ENCODE results near the gene NEB.
"Not testable (repeated sequence)": the region's sequence is repeated elsewhere in the genome, so short reads cannot be mapped to it uniquely, and the experiment has no call there.

DNA sequence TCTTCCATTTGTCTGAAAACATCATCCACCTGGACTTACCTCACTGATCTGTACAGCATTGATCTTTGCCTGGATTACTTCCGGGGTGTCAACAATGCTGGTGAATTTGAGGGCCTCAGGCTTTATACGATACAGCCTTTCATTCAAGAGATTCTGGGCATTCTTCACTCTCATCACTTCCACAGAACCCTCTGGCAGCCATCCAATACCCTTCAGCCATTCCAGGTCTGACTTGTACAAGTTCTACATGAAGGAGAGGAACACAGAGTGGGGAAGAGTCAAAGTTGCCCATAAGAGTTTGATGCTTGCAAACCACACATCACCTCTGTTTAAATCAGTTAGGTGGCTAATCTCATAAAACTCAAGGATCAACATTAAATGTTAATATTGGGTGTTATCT lies 130.7 kb downstream of the NEB start:
- TF ChIP-seq, protein P1, sequence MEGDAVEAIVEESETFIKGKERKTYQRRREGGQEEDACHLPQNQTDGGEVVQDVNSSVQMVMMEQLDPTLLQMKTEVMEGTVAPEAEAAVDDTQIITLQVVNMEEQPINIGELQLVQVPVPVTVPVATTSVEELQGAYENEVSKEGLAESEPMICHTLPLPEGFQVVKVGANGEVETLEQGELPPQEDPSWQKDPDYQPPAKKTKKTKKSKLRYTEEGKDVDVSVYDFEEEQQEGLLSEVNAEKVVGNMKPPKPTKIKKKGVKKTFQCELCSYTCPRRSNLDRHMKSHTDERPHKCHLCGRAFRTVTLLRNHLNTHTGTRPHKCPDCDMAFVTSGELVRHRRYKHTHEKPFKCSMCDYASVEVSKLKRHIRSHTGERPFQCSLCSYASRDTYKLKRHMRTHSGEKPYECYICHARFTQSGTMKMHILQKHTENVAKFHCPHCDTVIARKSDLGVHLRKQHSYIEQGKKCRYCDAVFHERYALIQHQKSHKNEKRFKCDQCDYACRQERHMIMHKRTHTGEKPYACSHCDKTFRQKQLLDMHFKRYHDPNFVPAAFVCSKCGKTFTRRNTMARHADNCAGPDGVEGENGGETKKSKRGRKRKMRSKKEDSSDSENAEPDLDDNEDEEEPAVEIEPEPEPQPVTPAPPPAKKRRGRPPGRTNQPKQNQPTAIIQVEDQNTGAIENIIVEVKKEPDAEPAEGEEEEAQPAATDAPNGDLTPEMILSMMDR (conservative IDR thresholded peaks at IDR 0.05; ENCODE audit: low read depth, low read length) = not testable (repeated sequence)
- not testable (repeated sequence) for TF ChIP-seq POLR2A (IDR thresholded peaks at IDR 0.05; ENCODE audit: low read depth, low read length); CHD1 (IDR thresholded peaks at IDR 0.05; ENCODE audit: low read depth, low read length); MAZ (IDR thresholded peaks at IDR 0.05; ENCODE audit: borderline replicate concordance, low read depth, low read length); RCOR1 (IDR thresholded peaks at IDR 0.05; ENCODE audit: insufficient replicate concordance, low read length); BHLHE40 (IDR thresholded peaks at IDR 0.05; ENCODE audit: low read depth, low read length); RAD21 (IDR thresholded peaks at IDR 0.05; ENCODE audit: low read length); SMC3 (IDR thresholded peaks at IDR 0.05; ENCODE audit: low read depth, low read length); CEBPB (IDR thresholded peaks at IDR 0.05; ENCODE audit: low read depth, low read length)

Data from IMR-90 (cell line).